HG02763 (cell line): ENCODE measurements around the gene CPSF7.

Source experiments
- ATAC-seq: cut with Tn5 transposase; IDR thresholded peaks from one replicate; pipeline ENCODE4 v1.9.1; 2021; ENCODE audit warnings: mild to moderate bottlenecking, moderate library complexity; ENCODE audit not compliant: unreplicated experiment

Gene CPSF7

DNA sequence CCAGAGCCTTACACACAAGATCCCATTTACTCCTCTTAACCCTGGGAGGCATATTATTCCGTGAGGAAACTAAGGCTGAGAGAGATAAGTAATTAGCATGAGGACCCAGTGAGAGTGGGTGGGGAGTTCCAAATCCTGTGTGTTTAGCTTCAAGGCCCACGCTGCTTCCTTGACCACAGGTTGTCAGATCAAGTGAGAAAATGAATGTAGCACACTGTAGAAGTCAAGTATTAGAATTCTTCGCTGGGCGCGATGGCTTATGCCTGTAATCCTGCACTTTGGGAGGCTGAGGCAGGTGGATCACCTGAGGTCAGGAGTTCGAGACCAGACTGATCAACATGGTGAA lies 71.9 kb downstream of the CPSF7 start:
- ATAC-seq: no peak

DNA sequence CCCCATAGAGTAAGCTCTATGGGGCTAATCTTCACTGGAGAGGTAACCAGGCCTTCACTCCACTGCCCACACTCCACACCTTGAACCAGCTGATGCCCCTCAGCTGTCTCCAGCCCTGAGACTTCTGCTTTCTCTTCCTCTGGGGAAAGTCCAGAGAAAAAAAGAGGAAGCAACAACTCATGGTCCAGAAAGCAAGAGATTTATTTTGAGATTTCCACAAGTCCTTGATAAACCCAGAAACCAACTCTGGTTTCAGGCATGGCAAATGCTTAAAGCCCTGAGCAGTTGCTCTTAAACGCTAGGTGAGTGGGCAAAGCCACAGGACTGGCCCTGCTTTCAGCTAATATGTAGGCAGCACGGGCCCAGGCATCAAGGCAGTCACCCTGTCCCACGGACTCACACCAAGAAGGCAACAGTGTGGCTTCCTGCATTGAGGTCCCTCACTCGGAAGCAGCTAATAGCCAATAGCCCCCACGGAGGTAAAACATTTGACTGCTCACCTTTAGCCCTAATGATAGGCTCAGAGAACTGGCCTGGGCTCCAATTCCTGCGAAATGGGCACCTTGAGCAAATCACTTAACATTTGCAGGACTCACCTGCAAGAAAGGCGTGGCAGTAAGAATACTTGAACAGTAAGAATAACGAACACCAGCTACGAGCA lies 72.4 kb downstream of the CPSF7 start:
- peak; percentile 27 for ATAC-seq

DNA sequence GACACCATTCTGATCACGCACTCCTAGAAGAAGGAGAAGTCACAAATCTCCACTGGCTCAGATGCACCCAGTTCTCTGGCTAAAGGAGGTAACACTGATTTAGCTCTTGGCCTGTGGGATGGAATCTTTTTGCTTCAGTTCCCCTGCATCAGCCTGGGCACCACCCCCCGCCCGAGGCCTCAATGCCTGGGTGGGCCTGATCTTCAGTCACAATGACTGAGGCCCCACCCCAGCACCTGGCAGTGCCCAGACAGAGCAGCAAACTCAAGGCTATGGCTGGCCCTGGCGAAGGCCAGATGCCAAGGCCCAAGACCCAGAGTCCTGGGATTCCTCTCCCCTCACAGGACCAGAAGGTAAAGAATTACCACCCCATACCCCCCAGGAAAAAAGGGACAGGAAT lies 73.1 kb downstream of the CPSF7 start:
- ATAC-seq: no peak

DNA sequence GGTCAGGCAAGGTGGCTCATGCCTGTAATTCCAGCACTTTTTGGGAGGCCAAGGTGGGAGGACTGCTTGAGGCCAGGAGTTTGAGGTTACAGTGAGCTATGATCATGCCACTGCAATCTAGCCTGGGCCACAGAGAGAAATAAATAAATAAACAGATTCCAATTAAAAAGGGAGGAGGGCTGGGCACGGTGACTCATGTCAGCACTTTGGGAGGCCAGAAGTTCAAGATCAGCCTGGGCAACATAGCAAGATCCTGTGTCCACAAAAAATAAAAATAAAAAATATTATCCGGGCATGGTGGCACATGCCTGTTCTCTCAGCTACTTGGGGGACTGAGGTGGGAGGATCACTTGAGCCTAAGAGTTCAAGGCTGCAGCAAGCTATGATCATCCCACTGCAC lies 75.6 kb downstream of the CPSF7 start:
- ATAC-seq: no peak

DNA sequence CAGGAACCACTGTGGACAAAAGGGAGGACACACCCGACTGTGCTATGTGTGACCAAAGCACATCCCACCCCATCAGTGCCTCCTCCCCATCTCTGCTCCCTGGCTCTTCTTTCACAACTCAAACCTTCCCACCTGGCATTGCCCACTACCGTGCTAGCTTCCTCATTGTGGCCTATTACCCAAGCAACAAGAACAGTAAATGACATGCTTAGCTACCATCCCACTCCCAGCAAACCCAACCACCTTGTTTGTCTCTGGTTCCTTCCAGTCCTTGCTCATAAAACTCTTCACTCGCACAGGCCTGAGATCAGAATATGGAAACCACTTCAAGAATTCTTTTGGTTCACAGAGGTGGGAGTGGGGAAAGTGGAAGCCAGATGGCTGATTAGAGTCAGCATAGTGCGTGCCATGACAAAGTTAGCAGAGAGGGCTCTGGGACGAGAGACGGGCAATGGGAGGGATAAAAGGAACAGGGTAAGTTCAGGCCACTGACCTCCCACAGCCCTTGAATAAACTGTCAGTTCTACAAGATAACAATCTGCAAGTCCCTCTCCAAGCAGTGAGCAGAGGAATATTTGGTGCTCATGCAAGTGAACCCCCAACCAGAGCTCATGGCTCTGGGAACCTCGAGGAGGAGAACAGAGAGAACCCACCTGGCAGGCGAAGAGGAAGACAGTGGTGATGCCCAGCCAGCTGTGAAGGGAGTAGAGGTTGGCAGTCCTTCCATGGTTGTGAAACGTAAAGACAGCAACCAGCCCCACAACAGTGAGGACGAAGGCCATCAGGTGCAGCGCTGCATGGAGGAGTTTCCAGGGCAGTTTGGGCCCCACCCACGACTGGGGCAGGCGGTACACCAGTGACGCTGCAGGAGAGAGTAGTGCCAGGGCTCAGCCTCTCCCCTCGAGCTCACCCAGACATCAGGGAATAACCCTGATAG lies 76.4 kb downstream of the CPSF7 start:
- no peak for ATAC-seq
